IMR-90 (cell line): ENCODE measurements around the gene NEUROD2.

ENCODE experiments used
- BHLHE40 ChIP-seq: fragments of 150-350 bp; IDR thresholded peaks from 2 replicates; pipeline ENCODE4 v1.6.1; 2016; ENCODE audit warnings: mild to moderate bottlenecking, low read depth, low read length
- FOS ChIP-seq: fragments of 150-350 bp; IDR thresholded peaks from 2 replicates; pipeline ENCODE4 v1.6.1; 2016; ENCODE audit warnings: low read depth, low read length
- MXI1 ChIP-seq: IDR thresholded peaks from 2 replicates; pipeline ENCODE4 v1.6.1; 2012; ENCODE audit warnings: low read depth, mild to moderate bottlenecking, low read length, moderate library complexity, borderline replicate concordance
- NFE2L2 ChIP-seq: fragments of 150-350 bp; IDR thresholded peaks from 2 replicates; pipeline ENCODE4 v1.6.1; 2016; ENCODE audit warnings: low read depth, mild to moderate bottlenecking, low read length
- POLR2A ChIP-seq: IDR thresholded peaks from 2 replicates; pipeline ENCODE4 v1.6.1; 2012; ENCODE audit warnings: mild to moderate bottlenecking, low read depth, low read length
- SMC3 ChIP-seq: fragments of 150-350 bp; IDR thresholded peaks from 2 replicates; pipeline ENCODE4 v1.6.1; 2016; ENCODE audit warnings: low read depth, mild to moderate bottlenecking, antibody characterized with exemption, low read length, moderate library complexity
- TF ChIP-seq, protein P1 (sequence below): conservative IDR thresholded peaks from 2 replicates; pipeline ENCODE4 v1.5.1; 2012; ENCODE audit warnings: mild to moderate bottlenecking, low read depth, low read length, improper control_type of control experiment
- TF ChIP-seq, protein P2 (sequence below): fragments of 150-350 bp; IDR thresholded peaks from 2 replicates; pipeline ENCODE4 v1.6.1; 2016; ENCODE audit warnings: low read depth, mild to moderate bottlenecking, low read length, moderate library complexity, borderline replicate concordance

GRCh38 chr17:39618956-39619785, 11.5 kb upstream of the NEUROD2 start:
- TF ChIP-seq BHLHE40, result no peak
- TF ChIP-seq, protein P1, sequence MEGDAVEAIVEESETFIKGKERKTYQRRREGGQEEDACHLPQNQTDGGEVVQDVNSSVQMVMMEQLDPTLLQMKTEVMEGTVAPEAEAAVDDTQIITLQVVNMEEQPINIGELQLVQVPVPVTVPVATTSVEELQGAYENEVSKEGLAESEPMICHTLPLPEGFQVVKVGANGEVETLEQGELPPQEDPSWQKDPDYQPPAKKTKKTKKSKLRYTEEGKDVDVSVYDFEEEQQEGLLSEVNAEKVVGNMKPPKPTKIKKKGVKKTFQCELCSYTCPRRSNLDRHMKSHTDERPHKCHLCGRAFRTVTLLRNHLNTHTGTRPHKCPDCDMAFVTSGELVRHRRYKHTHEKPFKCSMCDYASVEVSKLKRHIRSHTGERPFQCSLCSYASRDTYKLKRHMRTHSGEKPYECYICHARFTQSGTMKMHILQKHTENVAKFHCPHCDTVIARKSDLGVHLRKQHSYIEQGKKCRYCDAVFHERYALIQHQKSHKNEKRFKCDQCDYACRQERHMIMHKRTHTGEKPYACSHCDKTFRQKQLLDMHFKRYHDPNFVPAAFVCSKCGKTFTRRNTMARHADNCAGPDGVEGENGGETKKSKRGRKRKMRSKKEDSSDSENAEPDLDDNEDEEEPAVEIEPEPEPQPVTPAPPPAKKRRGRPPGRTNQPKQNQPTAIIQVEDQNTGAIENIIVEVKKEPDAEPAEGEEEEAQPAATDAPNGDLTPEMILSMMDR, result no peak
- no peak for TF ChIP-seq SMC3
- TF ChIP-seq POLR2A, result no peak
- TF ChIP-seq, protein P2, sequence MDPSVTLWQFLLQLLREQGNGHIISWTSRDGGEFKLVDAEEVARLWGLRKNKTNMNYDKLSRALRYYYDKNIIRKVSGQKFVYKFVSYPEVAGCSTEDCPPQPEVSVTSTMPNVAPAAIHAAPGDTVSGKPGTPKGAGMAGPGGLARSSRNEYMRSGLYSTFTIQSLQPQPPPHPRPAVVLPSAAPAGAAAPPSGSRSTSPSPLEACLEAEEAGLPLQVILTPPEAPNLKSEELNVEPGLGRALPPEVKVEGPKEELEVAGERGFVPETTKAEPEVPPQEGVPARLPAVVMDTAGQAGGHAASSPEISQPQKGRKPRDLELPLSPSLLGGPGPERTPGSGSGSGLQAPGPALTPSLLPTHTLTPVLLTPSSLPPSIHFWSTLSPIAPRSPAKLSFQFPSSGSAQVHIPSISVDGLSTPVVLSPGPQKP, result no peak
- TF ChIP-seq NFE2L2, result no peak
- TF ChIP-seq MXI1, result no peak
- TF ChIP-seq FOS, result no peak
